ENCODE results near the gene NEAT1.

DNA sequence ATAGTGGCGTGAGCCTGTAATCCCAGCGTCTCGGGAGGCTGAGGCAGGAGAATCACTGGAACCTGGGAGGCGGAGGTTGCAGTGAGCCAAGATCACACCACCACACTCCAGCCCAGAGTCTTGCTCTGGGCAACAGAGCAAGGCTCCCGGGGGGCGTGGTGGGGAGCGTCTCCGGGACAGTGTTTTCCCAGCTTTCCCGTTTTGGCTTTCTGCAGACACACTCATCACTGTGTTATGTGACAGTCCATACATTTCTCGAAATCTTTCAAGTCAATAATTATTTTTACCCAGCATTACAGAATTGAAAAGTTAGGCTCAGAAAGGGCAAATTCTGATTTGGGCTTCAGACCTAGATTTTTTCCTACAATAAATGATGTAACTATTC, 31.7 kb downstream of the NEAT1 start:
- TF ChIP-seq, protein P1, sequence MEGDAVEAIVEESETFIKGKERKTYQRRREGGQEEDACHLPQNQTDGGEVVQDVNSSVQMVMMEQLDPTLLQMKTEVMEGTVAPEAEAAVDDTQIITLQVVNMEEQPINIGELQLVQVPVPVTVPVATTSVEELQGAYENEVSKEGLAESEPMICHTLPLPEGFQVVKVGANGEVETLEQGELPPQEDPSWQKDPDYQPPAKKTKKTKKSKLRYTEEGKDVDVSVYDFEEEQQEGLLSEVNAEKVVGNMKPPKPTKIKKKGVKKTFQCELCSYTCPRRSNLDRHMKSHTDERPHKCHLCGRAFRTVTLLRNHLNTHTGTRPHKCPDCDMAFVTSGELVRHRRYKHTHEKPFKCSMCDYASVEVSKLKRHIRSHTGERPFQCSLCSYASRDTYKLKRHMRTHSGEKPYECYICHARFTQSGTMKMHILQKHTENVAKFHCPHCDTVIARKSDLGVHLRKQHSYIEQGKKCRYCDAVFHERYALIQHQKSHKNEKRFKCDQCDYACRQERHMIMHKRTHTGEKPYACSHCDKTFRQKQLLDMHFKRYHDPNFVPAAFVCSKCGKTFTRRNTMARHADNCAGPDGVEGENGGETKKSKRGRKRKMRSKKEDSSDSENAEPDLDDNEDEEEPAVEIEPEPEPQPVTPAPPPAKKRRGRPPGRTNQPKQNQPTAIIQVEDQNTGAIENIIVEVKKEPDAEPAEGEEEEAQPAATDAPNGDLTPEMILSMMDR (IDR thresholded peaks at IDR 0.05; ENCODE audit: control extremely low read depth in 1 of 3, insufficient read depth in 1 of 3, low read depth in 1 of 3, low read length in 3 of 3): no peak
- TF ChIP-seq SRF (IDR thresholded peaks at IDR 0.05; ENCODE audit: low read depth, low read length): no peak
- no peak for TF ChIP-seq RAD21 (IDR thresholded peaks at IDR 0.05 in 1 of 2, conservative IDR thresholded peaks at IDR 0.05 in 1 of 2; ENCODE audit: low read depth in 2 of 2, low read length in 2 of 2)
- TF ChIP-seq POU5F1 (IDR thresholded peaks at IDR 0.05; ENCODE audit: low read depth, low read length): no peak
- TF ChIP-seq SP1 (IDR thresholded peaks at IDR 0.05; ENCODE audit: low read depth, low read length): no peak
- no peak for TF ChIP-seq NRF1 (IDR thresholded peaks at IDR 0.05; ENCODE audit: low read depth, low read length)
- TF ChIP-seq POLR2AphosphoS5 (IDR thresholded peaks at IDR 0.05; ENCODE audit: low read depth, low read length): no peak
- TF ChIP-seq TCF12 (IDR thresholded peaks at IDR 0.05; ENCODE audit: low read depth, low read length): no peak
- TF ChIP-seq POLR2A (IDR thresholded peaks at IDR 0.05; ENCODE audit: control extremely low read depth in 1 of 2, low read depth in 2 of 2, low read length in 2 of 2): no peak
- no peak for TF ChIP-seq TAF1 (IDR thresholded peaks at IDR 0.05; ENCODE audit: low read depth, low read length)
- no peak for TF ChIP-seq EZH2 (IDR thresholded peaks at IDR 0.05; ENCODE audit: low read depth, low read length, severe bottlenecking)
- no peak for TF ChIP-seq EP300 (IDR thresholded peaks at IDR 0.05; ENCODE audit: borderline replicate concordance in 1 of 2, low read depth in 2 of 2, low read length in 2 of 2)

Data from H1 (cell line).